ENCODE data around the gene ODAD3. TPM values are rescaled to one million over a fixed set of nuclear protein-coding genes. Genes with fewer than 3 reads are reported as not detected.

The ODAD3 gene
- total and polyA plus RNA-seq, 2 donors (not counting 1 experiment from before 2014, with no cell fraction given): 0.18 to 0.62 TPM

DNA sequence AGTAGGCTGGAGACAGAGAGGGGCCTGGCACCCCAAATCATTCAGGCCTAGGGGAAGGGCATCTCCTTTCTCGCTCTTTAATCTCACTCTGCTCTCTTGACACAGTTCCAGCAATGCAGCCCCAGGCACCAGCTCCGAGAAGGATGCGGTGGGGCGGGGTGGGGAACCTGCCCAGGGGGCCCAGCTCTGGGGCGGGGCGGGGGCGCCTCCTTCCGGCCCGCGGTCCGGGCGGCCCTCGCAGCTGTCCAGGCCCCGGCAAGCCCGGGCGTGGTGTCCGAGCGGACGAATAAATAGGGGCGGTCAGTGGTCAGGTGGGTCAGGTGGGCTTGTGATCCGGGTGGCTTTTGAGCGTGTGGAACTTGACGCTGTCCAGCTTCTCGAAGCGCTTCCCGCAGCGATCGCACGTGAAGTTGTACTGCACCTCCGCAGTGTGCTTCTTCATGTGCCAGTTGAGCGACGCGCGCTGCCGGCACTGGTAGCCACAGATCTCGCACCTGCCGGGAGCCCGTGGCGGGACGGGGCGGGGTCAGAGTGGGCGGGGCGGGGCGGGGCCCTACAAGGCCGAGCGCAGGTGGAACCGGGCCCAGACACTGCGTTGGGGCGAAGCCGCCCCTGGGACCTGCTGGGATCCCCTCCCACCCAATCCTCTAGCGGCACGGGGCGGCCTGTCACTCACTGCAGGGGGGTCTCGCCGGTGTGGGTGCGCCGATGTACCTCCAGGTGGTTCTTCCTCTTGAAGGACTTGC, 48.6 kb upstream of the ODAD3 start:
- no peak overlapping the region for H3K4me3 ChIP-seq (ENCODE audit: control extremely low read depth in 1 of 5, extremely low read depth in 1 of 5, insufficient read depth in 1 of 5, low read depth in 2 of 5, low read length in 4 of 5)
- peaks cover 0 to 38% (median 23%) of the 10 kb centered on the region in 4 experiments for H3K27me3 ChIP-seq (replicated peaks in 1 of 4; ENCODE audit: control extremely low read depth in 1 of 4, control insufficient read depth in 3 of 4, insufficient read depth in 4 of 4, low read length in 3 of 4)
- peaks cover 0 to 2% of the 10 kb centered on the region in 2 experiments for H3K36me3 ChIP-seq (replicated peaks in 1 of 2; ENCODE audit: control extremely low read depth in 1 of 2, control insufficient read depth in 1 of 2, extremely low read depth in 1 of 2, insufficient read depth in 2 of 2, low read length in 1 of 2)
- no peak overlapping the region for H3K27ac ChIP-seq (ENCODE audit: low read length in 2 of 2)
- H4K20me1 ChIP-seq (ENCODE audit: control insufficient read depth, insufficient read depth, low read length, poor library complexity, severe bottlenecking): no peaks in the 10 kb centered on the region
- peaks cover 26% of the 10 kb centered on the region for H3K4me1 Mint-ChIP-seq
- H3K4me1 ChIP-seq (ENCODE audit: control insufficient read depth in 2 of 2, insufficient read depth in 2 of 2, low read length in 2 of 2): peaks cover 36 to 42% of the 10 kb centered on the region in 2 donors
- H3K9ac ChIP-seq (ENCODE audit: low read length): no peak overlapping the region
- H3K27me3 Mint-ChIP-seq: peaks cover 27% of the 10 kb centered on the region
- TF ChIP-seq EZH2 (IDR thresholded peaks at IDR 0.05; ENCODE audit: borderline replicate concordance, insufficient read depth, low read depth, low read length, poor library complexity, severe bottlenecking): no peak
- TF ChIP-seq, protein P1, sequence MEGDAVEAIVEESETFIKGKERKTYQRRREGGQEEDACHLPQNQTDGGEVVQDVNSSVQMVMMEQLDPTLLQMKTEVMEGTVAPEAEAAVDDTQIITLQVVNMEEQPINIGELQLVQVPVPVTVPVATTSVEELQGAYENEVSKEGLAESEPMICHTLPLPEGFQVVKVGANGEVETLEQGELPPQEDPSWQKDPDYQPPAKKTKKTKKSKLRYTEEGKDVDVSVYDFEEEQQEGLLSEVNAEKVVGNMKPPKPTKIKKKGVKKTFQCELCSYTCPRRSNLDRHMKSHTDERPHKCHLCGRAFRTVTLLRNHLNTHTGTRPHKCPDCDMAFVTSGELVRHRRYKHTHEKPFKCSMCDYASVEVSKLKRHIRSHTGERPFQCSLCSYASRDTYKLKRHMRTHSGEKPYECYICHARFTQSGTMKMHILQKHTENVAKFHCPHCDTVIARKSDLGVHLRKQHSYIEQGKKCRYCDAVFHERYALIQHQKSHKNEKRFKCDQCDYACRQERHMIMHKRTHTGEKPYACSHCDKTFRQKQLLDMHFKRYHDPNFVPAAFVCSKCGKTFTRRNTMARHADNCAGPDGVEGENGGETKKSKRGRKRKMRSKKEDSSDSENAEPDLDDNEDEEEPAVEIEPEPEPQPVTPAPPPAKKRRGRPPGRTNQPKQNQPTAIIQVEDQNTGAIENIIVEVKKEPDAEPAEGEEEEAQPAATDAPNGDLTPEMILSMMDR (IDR thresholded peaks at IDR 0.05): no peak
- H3K79me2 ChIP-seq (ENCODE audit: control insufficient read depth, insufficient read depth, low read length): no peaks in the 10 kb centered on the region
- peak overlapping the region; percentile 89 for H3K4me2 ChIP-seq (replicated peaks; ENCODE audit: low read depth, low read length, poor library complexity, severe bottlenecking)
- POLR2A ChIA-PET: interaction anchor here (0.5 to 1.5 kb wide), 6 partner anchors 25 to 109 kb away, joined by 3 to 9 read pairs (median 5); partner anchors contain the start of genes ODAD3, PRKCSH and SWSAP1
- intact Hi-C loops (cut with micrococcal nuclease): loop anchor here (5.0 kb wide), 2 partner anchors 439 to 446 kb away; no protein-coding TSS in a partner anchor
- H3K27ac Mint-ChIP-seq: no peak overlapping the region
- CTCF ChIA-PET: interaction anchor here (0.6 to 3.4 kb wide), 18 partner anchors 13 to 357 kb away, joined by 3 to 38 read pairs (median 5); partner anchors contain the start of genes ELOF1, EPOR and SWSAP1
- peak overlapping the region; percentile 34 for H3K4me3 Mint-ChIP-seq
- ATAC-seq (ENCODE audit: low read depth): no peak
- no peak overlapping the region for H2AFZ ChIP-seq (ENCODE audit: insufficient read depth, low read depth, low read length, poor library complexity, severe bottlenecking)
- no peak for DNase-seq
- no peaks in the 10 kb centered on the region for H3K9me3 Mint-ChIP-seq (ENCODE audit: insufficient read depth)
- WGBS (ENCODE audit: insufficient coverage): 95% methylated on average over 53 of the region's 57 CpGs
- H3K9me3 ChIP-seq (ENCODE audit: control extremely low read depth in 1 of 3, control insufficient read depth in 2 of 3, insufficient read depth in 1 of 3, low read length in 2 of 3): peaks cover 0 to 25% (median 0%) of the 10 kb centered on the region in 3 donors
